HG03066 (cell line): ENCODE data around the gene FAM174B.

ENCODE experiments used
- ATAC-seq: cut with Tn5 transposase; IDR thresholded peaks from one replicate; pipeline ENCODE4 v1.9.1; 2021; ENCODE audit warnings: low read depth; ENCODE audit not compliant: unreplicated experiment

Gene FAM174B

DNA sequence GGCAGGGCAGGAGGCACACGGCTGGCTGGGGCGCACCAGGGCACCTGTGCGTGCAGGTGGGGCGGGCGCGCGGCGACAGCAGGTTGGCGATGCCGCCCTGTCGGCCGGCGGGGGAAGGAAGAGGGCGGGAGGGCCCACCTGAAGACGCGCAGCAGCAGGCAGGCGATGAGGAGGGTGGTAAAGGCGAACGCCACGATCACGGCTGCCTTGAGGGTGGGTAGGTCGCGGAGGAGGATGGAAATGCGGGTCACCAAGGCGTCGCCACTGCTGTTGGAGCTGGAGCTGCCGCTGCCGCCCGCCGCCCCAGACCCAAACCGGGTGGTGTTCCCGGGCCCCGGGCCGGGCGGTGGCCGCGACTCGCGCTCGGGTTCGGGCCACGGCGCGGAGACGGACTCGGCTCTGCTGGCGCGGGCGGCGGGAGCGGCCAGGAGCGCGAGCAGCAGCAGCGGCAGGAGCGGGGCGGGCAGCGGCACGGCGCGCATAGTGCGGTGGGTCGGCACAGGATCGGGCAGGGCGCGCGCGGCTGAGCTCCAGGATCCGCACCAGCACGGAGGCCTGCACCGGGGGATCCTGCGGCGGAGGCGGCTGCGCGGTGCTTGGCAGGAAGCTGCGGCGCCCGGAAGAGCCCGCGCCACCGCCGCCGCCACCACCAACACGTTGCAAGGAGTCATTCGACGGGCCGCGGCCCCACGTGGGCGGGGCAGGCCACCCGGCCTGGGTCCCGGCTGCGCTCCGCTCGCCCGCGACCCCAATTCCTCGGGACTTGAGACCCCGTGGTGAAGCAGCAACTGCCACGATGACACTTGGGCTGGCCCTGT lies at the start of gene FAM174B:
FAM174B (minus strand) TSS at position 598 of the 818 bp plus-strand sequence.
- ATAC-seq: peak; percentile 49

DNA sequence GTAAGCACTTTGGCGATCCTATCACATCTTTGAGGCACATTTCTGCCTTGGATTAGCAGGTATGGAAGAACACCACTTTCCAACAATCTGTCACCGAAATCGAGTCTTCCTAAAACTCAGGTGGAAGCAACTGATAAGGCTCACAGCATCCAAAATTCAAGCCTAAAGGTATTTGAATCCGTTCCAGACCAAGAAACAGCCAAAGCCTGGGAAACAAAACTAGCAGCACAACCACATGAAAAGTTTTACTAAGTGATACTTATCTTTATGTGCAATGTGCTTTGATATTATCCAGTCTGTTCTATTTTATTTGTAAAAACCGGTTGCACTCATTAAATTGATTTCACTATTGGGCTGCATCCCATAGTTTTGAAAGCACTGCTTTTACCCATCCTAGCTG lies 40.5 kb upstream of the FAM174B start:
- ATAC-seq: no peak

DNA sequence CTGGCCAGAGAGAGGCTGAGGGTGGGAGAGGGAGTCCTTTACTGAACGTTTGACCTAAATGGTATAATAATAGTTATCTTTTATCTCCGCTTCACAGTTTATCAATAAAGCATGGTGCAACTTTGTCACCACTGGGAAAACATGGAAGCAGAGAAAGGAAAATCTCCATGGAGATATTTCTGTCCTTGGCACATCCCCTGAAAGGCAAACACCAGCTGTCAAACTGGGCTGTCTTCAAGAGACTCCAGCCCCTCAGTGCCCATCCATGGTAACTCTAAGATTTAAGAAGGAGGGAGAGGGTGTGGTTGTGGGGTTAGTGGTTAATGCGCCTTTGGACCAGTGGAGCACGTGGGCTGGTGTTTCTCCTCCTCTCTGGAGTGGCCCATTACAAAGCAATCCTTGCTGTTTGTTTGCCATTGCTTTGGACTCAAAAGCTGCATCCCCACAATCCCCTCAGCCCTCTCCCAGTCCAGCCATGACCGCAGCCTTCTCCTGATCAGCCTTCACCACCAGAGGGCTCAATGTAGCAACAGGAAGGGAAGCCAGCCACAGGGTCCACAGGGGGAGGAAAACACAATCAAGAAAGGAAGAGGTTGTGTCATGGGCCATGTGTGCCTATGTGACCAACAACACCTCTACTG lies 38.2 kb upstream of the FAM174B start:
- ATAC-seq: no peak

DNA sequence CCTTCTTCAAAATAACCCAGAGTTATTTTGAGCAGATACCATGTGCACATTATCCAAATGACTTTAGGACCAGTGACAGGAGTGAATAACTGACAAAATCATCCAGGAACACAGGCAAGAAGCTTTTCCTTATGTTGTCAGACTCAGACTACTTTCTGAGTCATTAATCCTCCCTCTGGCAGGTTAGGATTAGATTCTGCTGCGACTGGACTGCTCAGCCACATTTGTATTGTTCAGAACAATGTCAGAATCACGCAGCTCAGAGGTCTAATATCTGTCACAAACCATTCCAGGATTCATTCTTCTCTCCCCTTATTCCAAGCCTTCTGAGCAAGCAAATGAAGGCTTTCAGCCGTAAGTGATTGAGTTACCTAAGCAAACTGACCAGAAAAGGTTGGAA lies 34.8 kb upstream of the FAM174B start:
- ATAC-seq: no peak

DNA sequence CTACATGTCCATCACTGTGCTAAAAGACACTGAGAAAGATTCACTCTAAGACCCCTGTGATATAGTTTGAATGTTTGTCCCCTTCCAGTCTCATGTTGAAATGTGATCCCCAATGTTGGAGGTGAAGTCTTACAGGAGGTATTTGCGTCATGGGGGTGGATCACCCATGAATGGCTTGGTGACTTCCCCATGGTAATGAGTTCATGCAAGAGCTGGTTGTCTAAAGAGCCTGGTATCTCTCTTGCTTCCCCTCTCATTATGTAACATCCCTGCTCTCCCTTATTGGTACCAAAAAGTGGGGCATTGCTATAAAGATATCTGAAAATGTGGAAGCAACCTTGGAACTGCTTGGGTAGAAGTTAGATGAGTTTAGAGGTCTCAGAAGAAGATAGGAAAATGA lies 32.2 kb upstream of the FAM174B start:
- ATAC-seq: no peak

DNA sequence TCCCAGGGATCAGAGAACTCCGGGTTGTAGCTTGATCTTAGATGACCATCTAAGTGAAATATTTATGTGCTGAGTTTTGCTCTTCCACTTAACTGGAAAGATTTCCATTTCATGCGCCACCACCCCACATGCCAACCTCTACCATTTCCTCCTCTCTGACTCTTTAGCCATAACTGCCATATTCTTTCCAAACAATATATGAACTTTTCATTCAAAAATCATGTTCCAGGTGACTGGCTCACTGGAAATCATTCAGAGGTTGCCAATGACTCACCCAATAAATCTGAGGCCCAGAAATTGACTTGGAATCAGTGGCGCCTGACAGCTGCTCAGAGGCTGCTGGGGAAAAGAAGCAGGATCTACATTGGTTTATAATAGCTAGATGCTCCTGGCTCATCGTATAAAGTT lies 31.6 kb upstream of the FAM174B start:
- ATAC-seq: no peak

DNA sequence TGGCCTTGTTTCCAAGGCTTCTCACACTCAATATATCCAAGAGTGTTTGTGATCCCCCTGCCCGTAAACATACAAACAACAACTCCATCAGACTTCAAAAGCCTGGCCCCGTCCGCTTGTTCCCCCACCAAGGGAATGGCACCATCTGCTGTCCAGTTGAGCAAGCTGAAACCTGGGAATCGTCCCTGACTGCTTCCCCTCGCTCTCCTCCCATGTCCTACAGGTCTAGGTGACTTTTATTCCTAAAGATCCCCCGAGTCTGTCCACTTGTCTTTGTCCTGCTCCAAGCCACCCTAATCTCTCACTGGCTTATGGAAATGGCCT lies 27.9 kb upstream of the FAM174B start:
- no peak for ATAC-seq

DNA sequence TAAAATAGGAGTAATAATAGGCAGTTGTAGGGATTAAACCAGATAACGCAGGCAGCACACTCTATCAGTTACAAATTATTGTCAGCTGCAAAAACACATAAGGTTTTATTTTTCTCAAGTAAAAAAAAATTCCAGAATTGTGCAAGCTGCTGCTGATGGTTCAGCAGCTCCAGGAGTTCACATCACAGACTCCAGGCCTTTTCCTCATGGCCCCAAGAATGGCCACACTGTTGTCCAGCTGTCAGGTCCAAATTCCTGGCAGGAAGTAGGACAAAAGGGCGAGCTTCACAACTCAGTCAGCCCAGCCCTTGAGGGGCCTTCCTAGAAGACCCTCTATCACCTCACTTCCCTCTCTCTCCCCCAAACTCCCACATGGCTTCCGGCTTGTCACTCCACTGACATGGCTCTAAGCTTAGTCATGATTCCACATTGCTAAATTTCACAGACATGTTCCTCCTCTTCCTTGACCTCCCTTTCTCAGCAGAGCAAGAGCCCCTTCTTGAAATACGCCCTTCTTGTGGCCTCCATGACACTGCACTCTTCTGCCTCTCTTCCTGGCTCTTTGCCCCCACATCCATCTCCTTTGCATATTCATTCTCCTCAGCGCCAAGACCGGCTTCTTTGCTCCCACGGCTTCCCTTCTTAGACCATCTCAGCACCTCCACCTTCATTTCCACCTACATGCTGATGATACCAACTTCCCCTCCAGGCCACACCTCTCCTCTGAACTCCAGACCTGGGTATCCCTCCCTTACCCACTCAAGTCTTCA lies 27.4 kb upstream of the FAM174B start:
- ATAC-seq: no peak

DNA sequence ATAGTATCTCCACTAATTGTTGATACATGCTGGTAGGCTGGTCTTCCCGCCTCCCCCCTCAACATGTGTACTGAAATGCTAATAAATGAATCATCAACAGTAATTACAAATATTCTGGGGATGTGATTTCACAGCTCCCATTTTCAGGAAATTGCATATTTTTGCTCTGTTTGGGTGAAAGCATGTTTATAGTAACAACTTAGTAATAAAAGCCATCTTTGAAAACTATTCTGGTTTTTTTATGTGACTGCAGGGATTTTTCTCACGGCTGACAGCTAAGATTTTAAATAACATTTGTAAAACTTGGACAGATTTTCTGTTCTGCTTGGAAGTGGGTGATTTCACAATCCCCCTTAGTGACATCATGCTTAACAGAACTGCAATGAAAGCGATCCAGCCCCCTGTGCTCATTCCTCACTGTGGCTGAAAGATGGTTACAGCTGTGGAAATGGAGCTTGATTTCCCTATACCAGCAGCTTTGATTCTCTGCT lies 25.6 kb upstream of the FAM174B start:
- ATAC-seq: no peak

DNA sequence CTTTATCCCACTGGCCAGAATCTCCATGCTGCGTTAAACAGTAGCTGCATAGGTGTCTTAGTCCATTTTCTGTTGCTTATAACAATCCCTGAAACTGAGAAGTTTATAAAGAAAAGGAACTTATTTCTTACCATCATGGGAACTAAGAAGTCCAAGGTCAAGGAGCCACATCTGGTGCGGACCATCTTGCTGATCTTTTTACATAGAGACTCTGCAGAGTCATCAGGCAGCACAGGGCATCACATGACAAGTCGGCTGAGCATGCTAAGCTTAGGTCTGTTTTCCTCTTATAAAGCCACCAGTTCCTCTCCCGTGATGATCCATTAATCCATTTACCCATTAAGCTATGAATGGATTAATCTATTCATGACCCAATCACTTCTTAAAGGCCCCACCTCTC lies 22.4 kb upstream of the FAM174B start:
- no peak for ATAC-seq

DNA sequence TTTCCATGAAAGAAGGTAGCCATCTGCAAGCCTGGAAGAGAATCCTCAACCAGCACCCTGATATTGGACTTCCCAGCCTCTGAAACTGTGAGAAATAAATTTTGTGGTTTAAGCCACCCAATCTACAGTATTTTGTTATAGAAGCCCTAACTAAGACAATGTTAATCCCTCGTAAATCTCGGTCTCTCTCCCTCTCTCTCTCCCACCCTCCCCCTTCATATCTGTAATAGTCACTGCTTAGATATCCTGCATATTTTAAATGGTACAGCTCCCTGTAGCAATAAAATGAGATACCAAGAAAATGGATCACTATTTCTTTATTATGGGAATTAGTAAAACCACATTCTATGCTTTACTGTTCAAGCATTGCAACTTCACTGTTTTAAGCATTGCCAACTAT lies 21.0 kb upstream of the FAM174B start:
- ATAC-seq: no peak

DNA sequence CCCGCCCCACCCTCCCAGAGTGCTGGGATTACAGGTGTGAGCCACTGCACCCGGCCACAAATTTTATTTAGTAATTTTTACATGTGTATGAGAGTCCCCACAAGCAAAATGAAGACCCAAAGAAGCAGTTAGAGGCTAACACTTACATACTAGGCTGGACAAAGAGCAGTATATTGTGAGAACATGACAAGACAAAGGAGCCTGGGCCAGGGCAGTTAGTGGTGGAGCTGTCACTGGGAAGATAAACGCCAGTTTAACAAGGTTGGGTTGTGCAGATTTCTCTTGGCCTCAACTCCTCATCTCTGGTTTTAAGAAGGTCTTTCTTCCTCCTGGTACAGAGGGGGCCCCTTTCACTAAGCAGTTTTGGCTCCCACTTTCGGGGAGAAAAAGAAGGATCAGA lies 19.9 kb upstream of the FAM174B start:
- no peak for ATAC-seq

DNA sequence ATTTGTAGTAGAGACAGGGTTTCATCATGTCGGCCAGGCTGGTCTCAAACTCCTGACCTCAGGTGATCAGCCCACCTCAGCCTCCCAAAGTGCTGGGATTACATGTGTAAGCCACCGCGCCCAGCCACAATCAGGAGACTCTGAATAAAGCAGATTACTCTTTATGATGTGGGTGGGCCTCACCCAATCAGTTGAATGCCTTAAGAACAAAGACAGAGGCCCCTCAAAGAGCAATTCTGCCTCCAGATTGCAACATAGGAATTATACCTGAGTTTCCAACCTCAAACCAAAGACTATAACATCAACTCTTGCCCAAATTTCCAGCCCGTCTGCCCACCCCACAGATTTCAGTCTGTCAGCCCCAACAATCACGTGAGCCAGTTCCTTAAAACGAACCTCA lies 18.8 kb upstream of the FAM174B start:
- ATAC-seq: no peak

DNA sequence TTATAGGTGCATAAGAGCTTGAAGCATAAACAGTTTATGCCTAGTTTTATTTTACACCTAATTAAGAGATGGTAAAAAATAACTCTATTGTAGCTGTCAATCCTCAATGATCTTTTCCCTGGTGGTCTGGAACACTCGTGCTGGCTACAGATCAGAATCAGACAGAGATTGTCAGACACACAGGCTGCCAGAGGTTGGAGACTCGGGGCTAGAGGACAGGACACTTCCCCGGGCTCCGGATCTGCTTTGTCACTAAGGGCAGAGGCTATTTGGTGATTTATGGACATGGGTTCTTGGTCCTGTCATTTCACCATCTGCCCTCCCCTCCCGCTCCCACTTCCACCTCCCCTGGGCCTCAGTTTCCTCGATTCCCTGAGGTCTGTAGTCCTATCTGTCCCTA lies 16.5 kb upstream of the FAM174B start:
- no peak for ATAC-seq

DNA sequence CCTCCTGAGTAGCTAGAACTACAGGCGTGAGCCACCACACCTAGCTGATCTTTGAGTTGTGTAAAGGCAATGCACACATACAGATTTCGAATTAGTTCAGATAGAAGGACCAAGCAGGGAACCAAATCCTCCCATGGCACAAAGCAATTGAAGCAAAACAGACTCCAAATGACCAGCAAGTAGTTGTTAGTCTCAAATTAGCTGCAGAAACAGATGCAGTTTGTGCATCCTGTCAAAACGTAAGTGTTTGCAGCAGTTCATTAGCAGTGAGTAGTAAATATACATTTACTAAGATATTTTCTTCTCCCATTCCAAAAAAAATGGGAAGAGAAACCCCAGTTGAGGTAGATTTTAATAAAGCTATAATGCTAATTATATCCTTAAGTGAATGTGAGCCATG lies 15.8 kb upstream of the FAM174B start:
- no peak for ATAC-seq

DNA sequence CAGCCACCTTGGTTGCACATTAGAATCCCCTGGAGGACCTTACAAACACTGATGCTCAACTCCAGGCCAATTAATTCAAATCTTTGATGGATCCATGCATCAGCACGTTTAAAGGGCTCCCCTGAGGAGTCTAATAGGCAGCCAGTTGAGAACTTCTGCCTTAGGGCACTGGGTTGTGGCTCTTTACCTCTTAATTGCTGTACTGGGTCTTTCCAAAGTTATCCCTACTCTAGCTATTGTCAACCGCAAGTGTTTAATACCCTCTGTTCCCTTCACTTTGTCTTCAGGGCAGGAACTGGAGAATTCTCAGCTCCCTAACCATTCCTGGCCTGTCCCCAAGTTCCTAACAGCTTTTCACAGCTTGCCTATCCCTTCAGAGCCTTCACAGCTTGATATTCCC lies 15.0 kb upstream of the FAM174B start:
- ATAC-seq: no peak

DNA sequence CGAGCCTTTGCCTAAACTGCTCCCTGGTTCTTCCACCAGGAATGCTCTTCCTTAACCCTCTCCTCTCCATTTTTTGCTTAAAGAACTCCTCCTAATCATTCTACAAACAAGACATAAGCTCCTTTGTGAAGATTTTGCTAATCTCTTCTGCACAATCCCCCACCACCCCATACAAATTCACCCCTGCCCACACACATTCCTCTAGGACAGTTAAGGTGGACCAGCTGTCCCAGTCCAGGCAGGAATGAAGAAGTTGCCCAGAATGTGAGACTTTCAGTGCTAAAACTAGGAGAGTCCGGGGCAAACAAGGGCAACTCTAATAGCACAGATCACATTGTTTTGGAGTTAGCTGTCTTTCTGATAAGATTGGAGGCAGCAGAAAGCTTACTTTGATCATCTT lies 13.9 kb upstream of the FAM174B start:
- no peak for ATAC-seq

DNA sequence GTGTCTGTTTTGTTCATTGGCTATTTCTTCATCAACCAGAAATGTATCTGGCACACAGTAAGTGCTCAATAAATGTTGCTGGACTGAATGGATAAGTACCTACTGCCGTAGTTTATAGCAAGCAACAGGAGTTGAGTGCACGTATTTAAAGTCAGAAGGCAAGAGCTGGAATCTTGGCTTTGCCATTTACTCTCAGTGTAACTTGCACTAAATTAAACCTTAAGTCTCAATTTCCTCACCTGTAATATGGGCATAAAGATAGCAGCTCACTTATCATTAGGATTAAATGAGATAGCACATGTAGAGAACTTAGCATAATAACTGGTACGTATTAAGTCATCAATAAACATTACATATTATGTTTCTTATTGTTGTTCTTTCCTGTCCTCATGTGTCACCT lies 13.0 kb upstream of the FAM174B start:
- no peak for ATAC-seq

DNA sequence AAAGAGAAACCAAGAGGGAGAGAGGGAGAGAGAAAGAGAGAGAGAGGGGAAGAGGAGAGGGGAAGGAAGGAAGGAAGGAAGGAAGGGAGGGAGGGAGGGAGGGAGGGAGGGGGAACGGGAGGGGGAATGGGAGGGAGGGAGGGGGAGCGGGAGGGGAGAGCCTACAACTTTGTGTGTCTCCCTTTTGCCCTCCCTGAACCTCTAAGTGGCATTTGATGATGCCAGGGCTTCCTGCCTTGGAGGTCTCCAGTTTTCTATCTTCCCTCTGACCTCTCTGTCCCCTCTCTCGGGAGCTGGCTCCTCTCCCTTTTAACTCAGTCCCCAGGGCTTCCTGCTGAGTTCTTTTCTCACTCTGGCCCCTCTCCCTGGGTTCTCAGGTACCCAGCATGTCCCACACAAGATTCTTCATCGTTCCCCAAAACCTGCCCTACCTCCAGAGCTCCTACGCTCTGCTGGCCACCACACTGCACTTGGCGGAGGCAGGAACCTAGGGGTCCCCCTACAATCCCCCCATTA lies 12.5 kb upstream of the FAM174B start:
- no peak for ATAC-seq

DNA sequence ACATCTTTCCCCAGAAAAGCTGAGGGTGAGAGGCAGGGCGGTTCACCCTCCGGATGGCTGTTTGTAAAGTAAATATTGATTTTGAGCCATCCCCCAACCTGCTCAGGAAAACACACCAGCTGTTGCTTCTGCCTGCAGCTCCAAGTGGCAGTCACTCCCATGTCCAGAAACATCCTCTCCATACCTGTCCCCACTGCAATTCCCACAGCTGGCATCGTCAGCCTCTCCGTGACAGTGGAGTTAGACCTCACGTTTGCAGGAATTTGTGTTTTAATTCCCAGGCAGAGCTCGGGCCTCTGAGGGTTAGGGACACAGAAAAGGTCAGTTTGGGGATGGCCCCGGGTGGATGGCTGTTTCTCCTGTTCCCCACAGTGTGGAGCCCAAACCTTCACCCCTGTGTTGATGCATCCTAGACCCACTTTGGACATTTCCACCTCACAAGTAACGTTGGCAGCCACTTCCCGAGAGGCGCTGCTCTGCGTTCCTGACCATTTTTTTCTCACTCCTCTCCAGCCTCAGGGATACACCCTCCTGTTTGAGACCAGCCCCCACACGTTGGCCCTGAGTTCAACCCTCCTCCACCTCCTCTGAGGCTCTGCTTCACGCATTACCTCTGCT lies 11.8 kb upstream of the FAM174B start:
- no peak for ATAC-seq

DNA sequence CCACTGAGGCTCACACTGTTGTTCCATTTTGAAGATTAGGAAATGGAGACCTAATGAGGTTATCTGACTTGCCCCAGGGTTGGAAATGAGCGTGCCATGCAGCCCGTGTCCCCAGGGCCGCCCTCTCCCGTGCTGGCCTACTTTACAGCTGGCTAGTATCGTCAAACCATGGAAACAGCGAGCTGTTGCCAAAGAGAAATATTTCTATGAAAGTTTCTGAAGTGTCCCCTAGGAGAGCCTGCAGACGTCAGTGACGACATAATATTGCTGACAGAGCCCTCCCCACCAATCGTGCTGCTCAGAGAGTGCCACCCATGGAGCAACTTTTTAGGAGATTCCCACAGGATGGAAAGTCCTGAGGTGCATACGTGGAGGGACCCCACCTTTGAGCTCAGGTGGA lies 11.2 kb upstream of the FAM174B start:
- no peak for ATAC-seq
